HG02678 (cell line): Measurements from ENCODE around the gene CEP19.

ENCODE experiments used
- ATAC-seq: cut with Tn5 transposase; IDR thresholded peaks from one replicate; pipeline ENCODE4 v1.9.1; 2021; ENCODE audit warnings: mild to moderate bottlenecking, moderate library complexity; ENCODE audit not compliant: unreplicated experiment

Gene CEP19

GRCh38 chr3:196712514-196713413 is 714 bp upstream of the CEP19 start:
- peak; percentile 57 for ATAC-seq

DNA sequence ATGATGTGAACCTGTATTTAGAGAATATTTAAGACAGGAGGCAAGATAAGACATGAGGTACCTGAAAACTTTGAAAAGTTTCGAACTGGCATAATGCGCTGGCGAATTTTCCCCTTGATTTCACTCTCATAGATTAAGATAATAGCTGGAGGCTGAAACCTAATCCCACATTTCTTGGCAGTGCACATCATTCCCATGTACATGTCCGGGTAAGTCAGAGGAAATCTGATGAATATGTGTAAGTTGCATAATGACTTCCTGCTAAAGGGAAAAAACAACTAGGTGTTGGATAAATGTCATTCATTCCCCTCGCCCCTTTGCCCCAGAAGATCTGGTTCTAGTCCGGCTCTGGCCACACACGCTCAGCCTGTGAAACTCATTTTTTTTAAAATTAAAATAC is 3.6 kb downstream of the CEP19 start:
- ATAC-seq = no peak

GRCh38 chr3:196707566-196707965 is 4.5 kb downstream of the CEP19 start:
- ATAC-seq = no peak

GRCh38 chr3:196706731-196707130 is 5.3 kb downstream of the CEP19 start:
- ATAC-seq = no peak

- ATAC-seq = no peak
Measured at GRCh38 chr3:196706327-196706726, 5.7 kb downstream of the CEP19 start.

- ATAC-seq = no peak
Measured at GRCh38 chr3:196700801-196701200, 11.2 kb downstream of the CEP19 start.

GRCh38 chr3:196699749-196700148 is 12.3 kb downstream of the CEP19 start:
- ATAC-seq = no peak

GRCh38 chr3:196697270-196697669 is 14.8 kb downstream of the CEP19 start:
- no peak for ATAC-seq

- ATAC-seq = no peak
Measured at GRCh38 chr3:196695849-196696226, 16.2 kb downstream of the CEP19 start.

GRCh38 chr3:196694941-196695848 is 16.9 kb downstream of the CEP19 start:
- ATAC-seq = no peak

- no peak for ATAC-seq
Measured at GRCh38 chr3:196694202-196694638, 17.8 kb downstream of the CEP19 start.

GRCh38 chr3:196691386-196691785 is 20.7 kb downstream of the CEP19 start:
- no peak for ATAC-seq

GRCh38 chr3:196689941-196690660 is 21.9 kb downstream of the CEP19 start:
- ATAC-seq = no peak

GRCh38 chr3:196688349-196688748 is 23.7 kb downstream of the CEP19 start:
- ATAC-seq = no peak

DNA sequence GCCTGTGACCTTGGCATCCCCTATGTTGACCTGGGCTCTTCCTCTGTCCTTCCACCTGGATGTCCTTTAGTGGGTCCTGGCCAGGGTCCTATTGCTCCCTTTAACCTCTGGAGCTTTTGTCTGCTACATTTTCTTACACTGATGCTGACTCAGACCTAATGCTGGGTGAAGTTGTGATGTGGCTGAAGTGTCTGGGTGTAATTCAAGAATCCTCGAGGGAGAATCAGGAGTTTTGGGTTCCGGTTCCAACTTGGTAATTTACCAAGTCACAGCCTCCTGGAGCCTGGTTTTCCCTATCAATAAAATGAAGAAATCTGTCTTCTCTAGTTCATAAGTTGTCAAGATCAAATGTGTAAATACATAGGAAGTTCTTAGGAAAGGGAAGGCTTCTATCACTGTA is 25.6 kb downstream of the CEP19 start:
- ATAC-seq = no peak

DNA sequence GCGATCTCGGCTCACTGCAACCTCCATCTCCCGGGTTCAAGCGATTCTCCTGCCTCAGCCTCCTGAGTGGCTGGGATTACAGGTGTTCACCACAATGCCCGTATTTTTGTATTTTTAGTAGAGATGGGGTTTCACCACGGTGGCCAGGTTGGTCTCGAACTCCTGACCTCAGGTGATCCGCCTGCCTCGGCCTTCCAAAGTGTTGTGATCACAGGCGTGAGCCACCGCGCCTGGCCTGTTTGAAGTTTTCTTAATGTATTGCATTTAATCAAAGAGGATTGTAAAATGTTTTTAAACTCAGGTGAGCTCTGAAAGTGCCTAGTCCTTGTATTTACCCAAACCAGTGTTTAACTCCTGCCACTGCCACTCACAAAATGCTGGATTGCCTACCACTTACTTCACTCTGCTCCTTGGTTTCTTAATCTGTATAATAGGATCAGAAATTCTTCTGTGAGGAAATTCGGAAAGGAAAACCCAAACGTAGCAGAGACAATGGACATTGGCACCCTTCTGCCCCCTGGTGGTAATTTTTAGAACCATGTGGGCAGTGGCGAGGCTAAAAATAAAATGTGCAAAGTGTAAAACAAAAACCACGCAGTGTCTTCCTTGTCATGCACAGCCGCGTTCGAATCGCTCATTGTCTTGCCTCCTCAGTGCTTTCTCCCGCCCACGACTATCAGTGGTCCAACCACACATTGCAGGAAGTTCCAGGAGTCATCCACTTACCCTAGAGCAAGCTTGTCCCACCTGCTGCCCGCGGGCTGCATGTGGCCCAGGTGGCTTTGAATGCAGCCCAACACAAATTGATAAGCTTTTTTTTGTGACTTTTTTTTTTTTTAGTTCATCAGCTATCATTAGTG is 27.3 kb downstream of the CEP19 start:
- ATAC-seq = peak; percentile 93

DNA sequence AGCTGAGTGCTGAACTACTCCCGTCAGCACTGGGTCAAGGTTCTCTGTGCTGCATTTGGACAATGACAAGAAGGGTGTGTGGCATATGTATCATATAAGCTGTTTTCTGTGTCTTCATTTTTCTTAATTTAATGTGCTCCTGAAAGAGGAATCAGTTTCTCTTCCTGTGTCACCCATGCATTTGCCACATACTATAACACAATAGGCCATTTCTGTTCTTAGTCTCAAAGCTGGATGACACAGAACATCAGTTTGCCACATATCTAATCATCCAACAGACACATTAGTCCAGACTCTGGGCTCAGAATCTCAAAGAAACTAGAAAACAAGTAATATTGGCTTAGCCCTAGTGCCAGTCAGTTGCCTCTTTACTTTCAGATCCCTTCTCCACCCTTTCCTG is 34.1 kb downstream of the CEP19 start:
- no peak for ATAC-seq

- no peak for ATAC-seq
Measured at GRCh38 chr3:196677353-196677752, 34.7 kb downstream of the CEP19 start.

DNA sequence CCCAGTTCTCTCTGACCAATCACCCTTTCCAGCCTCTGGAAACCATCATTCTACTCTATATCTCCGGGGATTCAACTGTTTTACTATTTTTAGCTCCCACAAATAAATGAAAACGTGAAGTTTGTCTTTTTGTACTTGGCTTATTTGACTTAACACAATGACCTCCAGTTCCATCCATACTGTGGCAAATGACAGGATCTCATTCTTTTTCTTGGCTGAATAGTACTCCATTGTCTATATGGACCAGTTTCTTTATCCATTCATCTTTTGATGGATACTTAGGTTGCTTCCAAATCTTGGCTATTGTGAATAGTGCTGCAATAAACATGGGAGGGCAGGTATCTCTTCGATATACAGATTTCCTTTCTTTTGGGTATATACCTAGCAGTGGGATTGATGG is 38.4 kb downstream of the CEP19 start:
- ATAC-seq = no peak

DNA sequence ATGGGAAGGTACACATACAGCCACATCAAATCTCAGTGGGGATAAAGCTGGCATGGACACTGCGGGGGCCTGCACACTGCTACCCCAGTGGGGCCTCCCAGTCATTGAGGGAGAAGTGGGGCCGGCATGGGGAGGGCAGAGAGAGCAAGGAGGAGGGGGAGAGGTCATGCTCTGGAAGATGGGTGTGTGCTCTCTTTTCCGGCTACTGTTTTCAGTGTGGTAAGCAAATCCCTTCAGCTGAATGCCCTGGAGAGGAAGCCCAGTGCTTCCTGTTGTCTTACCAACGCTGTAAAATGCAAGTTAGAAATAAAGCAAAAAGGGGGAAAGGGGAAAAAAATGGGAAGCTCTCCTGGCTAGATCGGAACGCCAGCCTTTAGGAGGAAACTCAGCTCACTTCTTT is 41.7 kb downstream of the CEP19 start:
- ATAC-seq = no peak
